HG03378 (cell line): Measurements from ENCODE around the gene ZNF282.

Source experiments
- ATAC-seq: cut with Tn5 transposase; IDR thresholded peaks from one replicate; pipeline ENCODE4 v1.9.1; 2021; ENCODE audit warnings: mild to moderate bottlenecking, moderate library complexity; ENCODE audit not compliant: unreplicated experiment

The ZNF282 gene

GRCh38 chr7:149188637-149189259, 6.6 kb upstream of the ZNF282 start:
- ATAC-seq = no peak

- ATAC-seq = no peak
Observed at GRCh38 chr7:149191851-149192250, 3.5 kb upstream of the ZNF282 start.

- no peak for ATAC-seq
Observed at GRCh38 chr7:149194799-149195179, 557 bp upstream of the ZNF282 start.

GRCh38 chr7:149196151-149196704, 882 bp downstream of the ZNF282 start:
- no peak for ATAC-seq

- no peak for ATAC-seq
Observed at GRCh38 chr7:149196705-149197171, 1.4 kb downstream of the ZNF282 start.

- ATAC-seq = no peak
Observed at GRCh38 chr7:149197675-149198074, 2.3 kb downstream of the ZNF282 start.

GRCh38 chr7:149198161-149198816, 2.9 kb downstream of the ZNF282 start:
- ATAC-seq = no peak

GRCh38 chr7:149199234-149199995, 4.1 kb downstream of the ZNF282 start:
- no peak for ATAC-seq

- ATAC-seq = no peak
Observed at GRCh38 chr7:149202831-149203231, 7.5 kb downstream of the ZNF282 start.

GRCh38 chr7:149205690-149206381, 10.5 kb downstream of the ZNF282 start:
- ATAC-seq = no peak

- ATAC-seq = no peak
Observed at GRCh38 chr7:149207324-149208035, 12.1 kb downstream of the ZNF282 start.

- no peak for ATAC-seq
Observed at GRCh38 chr7:149209518-149210269, 14.3 kb downstream of the ZNF282 start.

- ATAC-seq = no peak
Observed at GRCh38 chr7:149210551-149210950, 15.2 kb downstream of the ZNF282 start.

- ATAC-seq = no peak
Observed at GRCh38 chr7:149214020-149214720, 18.8 kb downstream of the ZNF282 start.

- ATAC-seq = no peak
Observed at GRCh38 chr7:149216402-149216801, 21.1 kb downstream of the ZNF282 start.

GRCh38 chr7:149217570-149217969, 22.2 kb downstream of the ZNF282 start:
- no peak for ATAC-seq

GRCh38 chr7:149218469-149219420, 23.4 kb downstream of the ZNF282 start:
- no peak for ATAC-seq

GRCh38 chr7:149220534-149220933, 25.2 kb downstream of the ZNF282 start:
- no peak for ATAC-seq
